Neural cell (in vitro differentiated cells): ENCODE data around the gene TXNRD1. TPM values are rescaled to one million over a fixed set of nuclear protein-coding genes. Genes with fewer than 3 reads are reported as not detected.

Source experiments
- H2AFZ ChIP-seq: fragments of 200-600, 300-800 bp; sonication (generic), shearing (Covaris generic); 2 replicates; pipeline ENCODE4 v1.6.0; 2014; ENCODE audit warnings: low read depth, mild to moderate bottlenecking, antibody characterized with exemption, low read length, moderate library complexity
- H3F3A ChIP-seq: fragments of 200-600 bp; shearing (Covaris generic); 2 replicates; pipeline ENCODE4 v1.6.1; 2016; ENCODE audit warnings: mild to moderate bottlenecking, moderate library complexity, mixed read lengths, antibody characterized with exemption, low read length; ENCODE audit not compliant: insufficient read depth, poor library complexity, severe bottlenecking
- H3K27ac ChIP-seq: fragments of 200-600, 300-800 bp; sonication (generic), shearing (Covaris generic); 2 replicates; pipeline ENCODE4 v1.5.1; 2014; ENCODE audit warnings: mild to moderate bottlenecking, low read length, moderate library complexity
- H3K27me3 ChIP-seq: fragments of 300-800, 200-600 bp; sonication (generic), shearing (Covaris generic); 2 replicates; pipeline ENCODE4 v1.6.0; 2014; ENCODE audit warnings: mild to moderate bottlenecking, low read depth, low read length, moderate library complexity; ENCODE audit not compliant: insufficient read depth
- H3K36me3 ChIP-seq: fragments of 300-800, 200-600 bp; sonication (generic), shearing (Covaris generic); 2 replicates; pipeline ENCODE4 v1.5.1; 2014; ENCODE audit warnings: mild to moderate bottlenecking, antibody characterized with exemption, low read length, moderate library complexity; ENCODE audit not compliant: insufficient read depth
- H3K4me2 ChIP-seq: fragments of 300-800, 200-600 bp; sonication (generic), shearing (Covaris generic); 2 replicates; pipeline ENCODE4 v1.6.0; 2014; ENCODE audit warnings: mild to moderate bottlenecking, low read length
- H3K4me3 ChIP-seq: fragments of 300-800, 200-600 bp; sonication (generic), shearing (Covaris generic); 2 replicates; pipeline ENCODE4 v1.5.1; 2014; ENCODE audit warnings: mild to moderate bottlenecking, low read length, moderate library complexity
- H3K79me2 ChIP-seq: fragments of 200-600 bp; shearing (Covaris generic); replicated peaks from 2 replicates; pipeline ENCODE4 v1.6.0; 2014; ENCODE audit warnings: mild to moderate bottlenecking, low read length, moderate library complexity; ENCODE audit not compliant: insufficient read depth
- H3K9ac ChIP-seq: fragments of 300-800, 200-600 bp; sonication (generic), shearing (Covaris generic); 2 replicates; pipeline ENCODE4 v1.6.1; 2016; ENCODE audit warnings: mild to moderate bottlenecking, low read length, mixed read lengths
- H3K9me2 ChIP-seq: fragments of 200-600 bp; shearing (Covaris generic); 2 replicates; pipeline ENCODE4 v1.6.1; 2016; ENCODE audit warnings: mild to moderate bottlenecking, low read length, mixed read lengths; ENCODE audit not compliant: insufficient read depth
- H3K9me3 ChIP-seq: fragments of 200-600, 300-800 bp; sonication (generic), shearing (Covaris generic); 2 replicates; pipeline ENCODE4 v1.6.1; 2016; ENCODE audit warnings: mild to moderate bottlenecking, mixed run types, low read length, moderate library complexity, mixed read lengths
- H4K20me1 ChIP-seq: fragments of 200-600 bp; shearing (Covaris generic); 2 replicates; pipeline ENCODE4 v1.6.1; 2016; ENCODE audit warnings: mild to moderate bottlenecking, mixed run types; ENCODE audit not compliant: insufficient read depth
- CTCF ChIP-seq: fragments of 450-650 bp; IDR thresholded peaks from 2 replicates; pipeline ENCODE4 v1.5.1; 2014; ENCODE audit warnings: antibody characterized with exemption, mild to moderate bottlenecking, moderate library complexity; ENCODE audit not compliant: poor library complexity, severe bottlenecking
- EP300 ChIP-seq: fragments of 450-650 bp; conservative IDR thresholded peaks from 2 replicates; pipeline ENCODE4 v1.6.1; 2014; ENCODE audit warnings: antibody characterized with exemption, mild to moderate bottlenecking, moderate library complexity; ENCODE audit not compliant: poor library complexity, severe bottlenecking
- EZH2 ChIP-seq: fragments of 200-600, 300-800 bp; shearing (Covaris generic), sonication (generic); IDR thresholded peaks from 2 replicates; pipeline ENCODE4 v1.6.1; 2014; ENCODE audit warnings: antibody characterized with exemption, low read length, borderline replicate concordance, mild to moderate bottlenecking; ENCODE audit not compliant: insufficient read depth, poor library complexity, severe bottlenecking
- MXI1 ChIP-seq: fragments of 450-650 bp; conservative IDR thresholded peaks from 2 replicates; pipeline ENCODE4 v1.6.1; 2014; ENCODE audit warnings: antibody characterized with exemption, mild to moderate bottlenecking; ENCODE audit not compliant: poor library complexity, severe bottlenecking
- POLR2AphosphoS5 ChIP-seq: IDR thresholded peaks from 2 replicates; pipeline ENCODE4 v1.6.1; 2012
- RAD21 ChIP-seq: fragments of 450-650 bp; conservative IDR thresholded peaks from 2 replicates; pipeline ENCODE4 v1.6.1; 2014; ENCODE audit warnings: antibody characterized with exemption, mild to moderate bottlenecking, moderate library complexity
- SMC3 ChIP-seq: fragments of 450-650 bp; conservative IDR thresholded peaks from 2 replicates; pipeline ENCODE4 v1.6.1; 2014; ENCODE audit warnings: antibody characterized with exemption, mild to moderate bottlenecking, moderate library complexity; ENCODE audit not compliant: poor library complexity
- TAF1 ChIP-seq: IDR thresholded peaks from 2 replicates; pipeline ENCODE4 v1.6.1; 2012; ENCODE audit warnings: low read depth
- polyA plus RNA-seq: library from polyadenylated mRNA; depleted of rRNA; stranded (reverse); fragments of >200 nt; gene quantifications from 2 replicates; pipeline ENCODE4 v1.2.3, GENCODE V29; 2014
- TF ChIP-seq, protein P1 (sequence below): IDR thresholded peaks from 2 replicates; pipeline ENCODE4 v1.6.1; 2012; ENCODE audit warnings: borderline replicate concordance

Gene TXNRD1
- polyA plus RNA-seq, 1 donor from 2014 or later, result 59.6 TPM

- H3K36me3 ChIP-seq, result peaks cover 6% of the 10 kb centered on the region
- H4K20me1 ChIP-seq, result no peaks in the 10 kb centered on the region
Observed at GRCh38 chr12:104319918-104320626, 104.5 kb downstream of the TXNRD1 start.

DNA sequence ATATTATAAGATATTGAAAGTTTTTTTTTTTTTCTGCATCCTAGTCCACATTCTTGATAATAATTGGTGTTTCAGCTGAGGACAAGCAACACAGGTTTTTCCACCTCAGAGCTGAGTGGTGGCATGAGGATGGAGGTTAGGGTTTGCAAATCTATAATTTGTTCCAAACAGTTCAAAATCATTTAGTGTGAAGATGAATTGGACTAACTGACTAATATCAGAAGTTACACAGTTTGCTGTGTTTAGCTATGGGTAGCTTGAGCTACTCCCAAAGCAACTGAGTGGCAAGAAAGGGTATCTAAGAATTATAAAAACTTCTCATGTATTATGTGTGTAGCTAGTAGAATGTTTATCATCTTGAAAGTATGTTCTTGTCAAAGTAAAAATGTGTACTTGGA, 105.0 kb downstream of the TXNRD1 start:
- H3K36me3 ChIP-seq, result peaks cover 4% of the 10 kb centered on the region

More at GRCh38 chr12:104319918-104320626, 104.5 kb downstream of the TXNRD1 start:
- no peaks in the 10 kb centered on the region for H3K79me2 ChIP-seq
- no peak overlapping the region for H2AFZ ChIP-seq
- H3K9ac ChIP-seq, result no peak overlapping the region
- no peaks in the 10 kb centered on the region for H3K9me2 ChIP-seq
- no peaks in the 10 kb centered on the region for H3K9me3 ChIP-seq
- no peak overlapping the region for H3K4me2 ChIP-seq
- no peaks in the 10 kb centered on the region for H3F3A ChIP-seq
- H3K27me3 ChIP-seq, result no peaks in the 10 kb centered on the region
- no peak overlapping the region for H3K4me3 ChIP-seq
- H3K27ac ChIP-seq, result no peak overlapping the region
- no peak for TF ChIP-seq EZH2

More for the DNA sequence above, 105.0 kb downstream of the TXNRD1 start:
- Histone ChIP-seq H3K79me2 (no peaks in the 10 kb centered on the region), H3F3A (no peaks in the 10 kb centered on the region), H3K27me3 (no peaks in the 10 kb centered on the region), H4K20me1 (no peaks in the 10 kb centered on the region), H3K9me3 (no peaks in the 10 kb centered on the region), H2AFZ (no peak overlapping the region), H3K9me2 (no peaks in the 10 kb centered on the region), H3K4me2 (no peak overlapping the region), H3K27ac (no peak overlapping the region), H3K4me3 (no peak overlapping the region), H3K9ac (no peak overlapping the region)
- TF ChIP-seq, protein P1, sequence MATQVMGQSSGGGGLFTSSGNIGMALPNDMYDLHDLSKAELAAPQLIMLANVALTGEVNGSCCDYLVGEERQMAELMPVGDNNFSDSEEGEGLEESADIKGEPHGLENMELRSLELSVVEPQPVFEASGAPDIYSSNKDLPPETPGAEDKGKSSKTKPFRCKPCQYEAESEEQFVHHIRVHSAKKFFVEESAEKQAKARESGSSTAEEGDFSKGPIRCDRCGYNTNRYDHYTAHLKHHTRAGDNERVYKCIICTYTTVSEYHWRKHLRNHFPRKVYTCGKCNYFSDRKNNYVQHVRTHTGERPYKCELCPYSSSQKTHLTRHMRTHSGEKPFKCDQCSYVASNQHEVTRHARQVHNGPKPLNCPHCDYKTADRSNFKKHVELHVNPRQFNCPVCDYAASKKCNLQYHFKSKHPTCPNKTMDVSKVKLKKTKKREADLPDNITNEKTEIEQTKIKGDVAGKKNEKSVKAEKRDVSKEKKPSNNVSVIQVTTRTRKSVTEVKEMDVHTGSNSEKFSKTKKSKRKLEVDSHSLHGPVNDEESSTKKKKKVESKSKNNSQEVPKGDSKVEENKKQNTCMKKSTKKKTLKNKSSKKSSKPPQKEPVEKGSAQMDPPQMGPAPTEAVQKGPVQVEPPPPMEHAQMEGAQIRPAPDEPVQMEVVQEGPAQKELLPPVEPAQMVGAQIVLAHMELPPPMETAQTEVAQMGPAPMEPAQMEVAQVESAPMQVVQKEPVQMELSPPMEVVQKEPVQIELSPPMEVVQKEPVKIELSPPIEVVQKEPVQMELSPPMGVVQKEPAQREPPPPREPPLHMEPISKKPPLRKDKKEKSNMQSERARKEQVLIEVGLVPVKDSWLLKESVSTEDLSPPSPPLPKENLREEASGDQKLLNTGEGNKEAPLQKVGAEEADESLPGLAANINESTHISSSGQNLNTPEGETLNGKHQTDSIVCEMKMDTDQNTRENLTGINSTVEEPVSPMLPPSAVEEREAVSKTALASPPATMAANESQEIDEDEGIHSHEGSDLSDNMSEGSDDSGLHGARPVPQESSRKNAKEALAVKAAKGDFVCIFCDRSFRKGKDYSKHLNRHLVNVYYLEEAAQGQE, result no peak
- TF ChIP-seq SMC3 (no peak), RAD21 (no peak), EP300 (no peak), TAF1 (no peak), MXI1 (no peak), CTCF (no peak), EZH2 (no peak), POLR2AphosphoS5 (no peak)
